H1 (cell line): ENCODE results near the gene TXNDC16. TPM values are rescaled to one million over a fixed set of nuclear protein-coding genes. Genes with fewer than 3 reads are reported as not detected.

Experiments used
- CTCF ChIA-PET: fragments of 300-600 bp; sonication (Branson Sonifier 250); formaldehyde crosslinking; loops from one replicate; lab custom pipeline; 2021; ENCODE audit not compliant: partially characterized antibody; lab: Charles Lee
- POLR2A ChIA-PET: fragments of 300-600 bp; sonication (Branson Sonifier 250); formaldehyde crosslinking; loops from one replicate; lab custom pipeline; 2021; ENCODE audit warnings: inconsistent platforms; ENCODE audit not compliant: partially characterized antibody; lab: Charles Lee
- DNase-seq, 2 experiments: peaks; one replicate each; pipeline versions ENCODE4 v3.0.0 to v3.0.0-alpha.2; 2010 to 2022; ENCODE audit warnings: low spot score in 2 of 2, low read depth in 1 of 2, mixed read lengths in 1 of 2
- FAIRE-seq: peaks from 2 replicates; lab custom pipeline; 2011; peaks lifted over from hg19 to GRCh38; lab: Jason Lieb, UNC
- H2AFZ ChIP-seq: 2 replicates; pipeline ENCODE4 v1.8.1; 2012; ENCODE audit warnings: low read length, inconsistent platforms
- H2AK5ac ChIP-seq: 2 replicates; pipeline ENCODE4 v1.6.1; 2013; ENCODE audit warnings: low read depth, low read length
- H2BK120ac ChIP-seq: replicated peaks from 2 replicates; pipeline ENCODE3; 2013; ENCODE audit warnings: low read depth, low read length, inconsistent platforms
- H2BK12ac ChIP-seq: 2 replicates; pipeline ENCODE4 v1.6.1; 2013; ENCODE audit warnings: low read depth, low read length
- H2BK15ac ChIP-seq: 2 replicates; pipeline ENCODE4 v1.6.1; 2013; ENCODE audit warnings: low read length
- H2BK20ac ChIP-seq: 2 replicates; pipeline ENCODE4 v1.6.1; 2013; ENCODE audit warnings: low read length
- H2BK5ac ChIP-seq: 2 replicates; pipeline ENCODE4 v1.6.1; 2013; ENCODE audit warnings: low read depth, low read length
- H3K14ac ChIP-seq: 2 replicates; pipeline ENCODE4 v1.6.1; 2013; ENCODE audit warnings: inconsistent platforms; ENCODE audit not compliant: insufficient read length
- H3K18ac ChIP-seq: 2 replicates; pipeline ENCODE4 v1.6.1; 2013; ENCODE audit warnings: low read length; ENCODE audit errors: extremely low read depth
- H3K23ac ChIP-seq: 2 replicates; pipeline ENCODE4 v1.6.1; 2013; ENCODE audit warnings: inconsistent platforms; ENCODE audit not compliant: insufficient read length
- H3K23me2 ChIP-seq: 2 replicates; pipeline ENCODE4 v1.6.1; 2013; ENCODE audit warnings: low read depth, low read length
- H3K27ac ChIP-seq: 2 replicates; pipeline ENCODE4 v1.6.1; 2011; ENCODE audit warnings: low read depth, low read length, inconsistent platforms
- H3K27me3 ChIP-seq, 4 experiments: replicated peaks in 1 of 4; 1 replicate in 1 of 4; 2 replicates in 3 of 4; pipeline versions ENCODE4 v1.6.1 to v1.8.1; 2011 to 2013; ENCODE audit warnings: low read length in 3 of 4, mild to moderate bottlenecking in 3 of 4, inconsistent platforms in 2 of 4, mixed read lengths in 2 of 4, moderate library complexity in 1 of 4; ENCODE audit not compliant: control insufficient read depth in 3 of 4, insufficient read depth in 3 of 4; ENCODE audit errors: extremely low read depth in 1 of 4
- H3K36me3 ChIP-seq, 4 experiments: 2 replicates each; pipeline versions ENCODE4 v1.6.1 to v1.8.1; 2011 to 2013; ENCODE audit warnings: mild to moderate bottlenecking in 4 of 4, low read length in 3 of 4, moderate library complexity in 2 of 4, control low read depth in 1 of 4, inconsistent platforms in 1 of 4; ENCODE audit not compliant: insufficient read depth in 4 of 4, control insufficient read depth in 2 of 4
- H3K4ac ChIP-seq: replicated peaks from 2 replicates; pipeline ENCODE3; 2013; ENCODE audit warnings: low read length, low read depth, mixed read lengths, inconsistent platforms; ENCODE audit not compliant: insufficient read length
- H3K4me1 ChIP-seq, 4 experiments: replicated peaks in 1 of 4; 1 replicate in 1 of 4; 2 replicates in 3 of 4; pipeline versions ENCODE4 v1.6.1 to v1.8.1; 2011 to 2013; ENCODE audit warnings: low read length in 3 of 4, inconsistent platforms in 2 of 4, mixed read lengths in 1 of 4; ENCODE audit not compliant: insufficient read depth in 4 of 4, control insufficient read depth in 3 of 4
- H3K4me2 ChIP-seq, 2 experiments: 2 replicates each; pipeline versions ENCODE4 v1.6.1 to v1.8.1; 2011 to 2013; ENCODE audit warnings: low read depth in 2 of 2, low read length in 2 of 2, control low read depth in 1 of 2, inconsistent platforms in 1 of 2, mild to moderate bottlenecking in 1 of 2; ENCODE audit not compliant: insufficient read depth in 1 of 2
- H3K4me3 ChIP-seq, 4 experiments: fragments of 200-600, 300-600 bp in 1 of 4; sonication (generic), shearing (Covaris generic), sonication (Bioruptor Twin) in 1 of 4; 2 replicates each; pipeline versions ENCODE4 v1.5.1 to v1.8.1; 2011 to 2016; ENCODE audit warnings: low read length in 4 of 4, low read depth in 3 of 4, control low read depth in 2 of 4, inconsistent platforms in 2 of 4, mild to moderate bottlenecking in 2 of 4, mixed read lengths in 1 of 4, moderate library complexity in 1 of 4; ENCODE audit not compliant: insufficient read depth in 2 of 4; ENCODE audit errors: extremely low read depth in 1 of 4
- H3K56ac ChIP-seq: replicated peaks from 2 replicates; pipeline ENCODE3; 2013; ENCODE audit warnings: low read depth, mild to moderate bottlenecking, mixed read lengths, low read length, inconsistent platforms; ENCODE audit not compliant: insufficient read length
- H3K79me1 ChIP-seq: 2 replicates; pipeline ENCODE4 v1.6.1; 2013; ENCODE audit warnings: low read depth, low read length, control low read depth
- H3K79me2 ChIP-seq, 2 experiments: 2 replicates each; pipeline versions ENCODE4 v1.6.1 to v1.8.1; 2012 to 2013; ENCODE audit warnings: low read length in 2 of 2, mild to moderate bottlenecking in 2 of 2, inconsistent platforms in 1 of 2; ENCODE audit not compliant: insufficient read depth in 2 of 2, control insufficient read depth in 1 of 2
- H3K9ac ChIP-seq, 4 experiments: replicated peaks in 1 of 4; 1 replicate in 1 of 4; 2 replicates in 3 of 4; pipeline versions ENCODE4 v1.6.1 to v1.8.1; 2011 to 2013; ENCODE audit warnings: low read depth in 3 of 4, low read length in 3 of 4, control low read depth in 2 of 4, mild to moderate bottlenecking in 2 of 4, moderate library complexity in 2 of 4, inconsistent platforms in 1 of 4; ENCODE audit errors: extremely low read depth in 1 of 4
- H3K9me3 ChIP-seq, 2 experiments: 2 replicates each; pipeline versions ENCODE4 v1.6.1 to v1.8.1; 2012 to 2013; ENCODE audit warnings: mild to moderate bottlenecking in 2 of 2, moderate library complexity in 2 of 2, control low read depth in 1 of 2, inconsistent platforms in 1 of 2, low read depth in 1 of 2, low read length in 1 of 2, mixed read lengths in 1 of 2; ENCODE audit not compliant: insufficient read depth in 2 of 2
- H4K20me1 ChIP-seq, 2 experiments: replicated peaks in 1 of 2; 2 replicates each; pipeline versions ENCODE3 to v1.8.1; 2011 to 2013; ENCODE audit warnings: inconsistent platforms in 2 of 2, low read length in 2 of 2, mild to moderate bottlenecking in 1 of 2; ENCODE audit not compliant: insufficient read depth in 2 of 2, control insufficient read depth in 1 of 2
- H4K5ac ChIP-seq: 2 replicates; pipeline ENCODE4 v1.6.1; 2013; ENCODE audit warnings: low read length, low read depth, mixed read lengths, inconsistent platforms; ENCODE audit not compliant: insufficient read length
- H4K8ac ChIP-seq: 2 replicates; pipeline ENCODE4 v1.8.0; 2013; ENCODE audit warnings: mild to moderate bottlenecking, moderate library complexity, low read length, inconsistent platforms; ENCODE audit not compliant: insufficient read depth; ENCODE audit errors: extremely low read depth
- H4K91ac ChIP-seq: replicated peaks from 2 replicates; pipeline ENCODE3; 2013; ENCODE audit warnings: low read length, mixed read lengths, inconsistent platforms; ENCODE audit not compliant: insufficient read length
- BRCA1 ChIP-seq: IDR thresholded peaks from 2 replicates; pipeline ENCODE4 v1.6.1; 2012; ENCODE audit warnings: low read depth, low read length, improper control_type of control experiment
- EZH2 ChIP-seq: fragments of 200-600 bp; sonication (generic); IDR thresholded peaks from 2 replicates; pipeline ENCODE4 v1.7.1; 2012; ENCODE audit warnings: low read depth, mild to moderate bottlenecking, moderate library complexity, low read length, inconsistent platforms; ENCODE audit not compliant: severe bottlenecking
- GABPA ChIP-seq: IDR thresholded peaks from 2 replicates; pipeline ENCODE4 v1.6.1; 2011; ENCODE audit warnings: mild to moderate bottlenecking, low read length, moderate library complexity, borderline replicate concordance; ENCODE audit not compliant: insufficient read depth
- KDM1A ChIP-seq: fragments of 200-600, 300-600 bp; sonication (generic); IDR thresholded peaks from 2 replicates; pipeline ENCODE4 v1.7.1; 2016; ENCODE audit warnings: mild to moderate bottlenecking, low read length, borderline replicate concordance
- PHF8 ChIP-seq: fragments of 200-600 bp; sonication (generic); conservative IDR thresholded peaks from 2 replicates; pipeline ENCODE4 v1.7.1; 2012; ENCODE audit warnings: low read depth, mild to moderate bottlenecking, inconsistent platforms, low read length, moderate library complexity
- POU5F1 ChIP-seq: IDR thresholded peaks from 2 replicates; pipeline ENCODE4 v1.6.1; 2011; ENCODE audit warnings: low read depth, mild to moderate bottlenecking, low read length, moderate library complexity
- RXRA ChIP-seq: IDR thresholded peaks from 2 replicates; pipeline ENCODE4 v1.6.1; 2011; ENCODE audit warnings: low read depth, mild to moderate bottlenecking, low read length, moderate library complexity; ENCODE audit not compliant: insufficient read depth
- SIX5 ChIP-seq: IDR thresholded peaks from 2 replicates; pipeline ENCODE4 v1.6.1; 2011; ENCODE audit warnings: mild to moderate bottlenecking, low read depth, low read length
- SRF ChIP-seq: IDR thresholded peaks from 2 replicates; pipeline ENCODE4 v1.6.1; 2011; ENCODE audit warnings: mild to moderate bottlenecking, low read depth, low read length, moderate library complexity
- TCF12 ChIP-seq: IDR thresholded peaks from 2 replicates; pipeline ENCODE4 v1.6.1; 2011; ENCODE audit warnings: low read depth, mild to moderate bottlenecking, low read length
- WGBS, 2 experiments: shearing (Covaris generic) in 1 of 2; methylation state at CpG; one replicate each; pipeline versions ENCODE4 v1.1.6 to v1.1.7; 2013 to 2015; ENCODE audit warnings: low lambda C conversion rate in 2 of 2, mixed read lengths in 2 of 2, inconsistent platforms in 1 of 2, low coverage in 1 of 2, missing lambda C conversion rate in 1 of 2; ENCODE audit not compliant: insufficient replicate concordance in 2 of 2, insufficient coverage in 1 of 2, insufficient read length in 1 of 2; ENCODE audit errors: extremely low coverage in 1 of 2, missing lambda C conversion rate in 1 of 2; 5-methylcytosine and 5-hydroxymethylcytosine counted together
- polyA plus RNA-seq, 7 experiments: library from polyadenylated mRNA; depleted of rRNA in 3 of 7; stranded (reverse) in 5 of 7; unstranded in 2 of 7; fragments of >200 nt in 5 of 7; fragments of 200-250 nt in 2 of 7; gene quantifications; 1 replicate in 5 of 7; 2 replicates in 1 of 7; 4 replicates in 1 of 7; pipeline versions ENCODE4 v1.2.1 to v1.2.3, GENCODE V29; 2011 to 2013; ENCODE audit warnings: missing spikeins in 2 of 7, mixed read lengths in 2 of 7
- total RNA-seq: library from RNA; stranded (reverse); fragmentation: NEBNext Ultra II Directional; extraction: Animal tissue kit (Norgen Biotek cat#: 25700); gene quantifications from 2 replicates; pipeline ENCODE4 v1.2.1, GENCODE V29; 2021

The TXNDC16 gene
- total and polyA plus RNA-seq, 2 of the 8 experiments (the other 6 are each of a cell fraction or from before 2014, with no cell fraction given), result 6.7 to 14.3 TPM

GRCh38 chr14:52461721-52462120 lies 90.6 kb downstream of the TXNDC16 start:
- no peak overlapping the region for H2BK15ac ChIP-seq
- CTCF ChIA-PET, result interaction anchor here (0.9 kb wide), 1 partner anchor 251 kb away, joined by 3 read pairs; no protein-coding TSS in a partner anchor
- TF ChIP-seq TCF12, result no peak
- no peak for TF ChIP-seq BRCA1
- no peak for TF ChIP-seq RXRA
- no peak for TF ChIP-seq SIX5
- no peak for TF ChIP-seq POU5F1
- TF ChIP-seq PHF8, result no peak
- no peak for TF ChIP-seq KDM1A
- no peak for TF ChIP-seq SRF
- TF ChIP-seq EZH2, result no peak
- no peak for TF ChIP-seq GABPA

More at GRCh38 chr14:52461721-52462120, 90.6 kb downstream of the TXNDC16 start:
- POLR2A ChIA-PET, result no interaction called here
- Histone ChIP-seq H3K9me3 (0 out of 4 replicates have a peak, but pooled peaks cover 3 to 4% of the 10 kb centered on the region in 2 experiments), H4K5ac (no peak overlapping the region), H3K23me2 (no peaks in the 10 kb centered on the region), H2AK5ac (no peak overlapping the region), H2AFZ (no peak overlapping the region), H4K8ac (no peak overlapping the region; the same call in 1 of the 2 replicates), H3K4me3 (no peak overlapping the region), H3K4ac (no peak overlapping the region), H3K56ac (no peak overlapping the region), H4K91ac (no peak overlapping the region), H3K4me1 (no peaks in the 10 kb centered on the region), H2BK120ac (no peak overlapping the region), H3K23ac (no peak overlapping the region), H4K20me1 (no peaks in the 10 kb centered on the region), H3K9ac (no peak overlapping the region), H2BK12ac (no peak overlapping the region), H2BK20ac (no peak overlapping the region), H3K4me2 (no peak overlapping the region), H3K27me3 (no peaks in the 10 kb centered on the region), H2BK5ac (no peak overlapping the region), H3K79me1 (no peaks in the 10 kb centered on the region), H3K79me2 (no peaks in the 10 kb centered on the region), H3K36me3 (peaks cover 0 to 6% (median 2%) of the 10 kb centered on the region in 4 experiments; a peak in 2 of 8 replicates), H3K14ac (no peak overlapping the region), H3K27ac (no peak overlapping the region), H3K18ac (no peak overlapping the region)
- FAIRE-seq, result no peak
- DNase-seq, result no peak
- 81% methylated on average over 1 of the region's 1 CpG; no CpG with 5 or more reads in 1 of the 2 experiments for WGBS, 2 experiments
